IMR-90 (cell line): Measurements from ENCODE around the gene UBN1. TPM values are rescaled to one million over a fixed set of nuclear protein-coding genes. Genes with fewer than 3 reads are reported as not detected.

Experiments used
- ATAC-seq: fragments of 200-7000 bp; cut with Tn5 transposase; 2 replicates; pipeline ENCODE4 v1.9.1; 2020; ENCODE audit warnings: low read depth, mild to moderate bottlenecking, moderate library complexity
- BruUV-seq: library from RNA; stranded (reverse); fragments of 400-500 nt; replicated peaks from 2 replicates; lab custom pipeline; 2021; lab: Mats Ljungman, UMichigan
- CTCF ChIA-PET: fragments of 300-600 bp; formaldehyde crosslinking; extraction: SDS; loops from one replicate; lab custom pipeline; 2021; ENCODE audit warnings: antibody characterized with exemption; lab: Yijun Ruan, JAX
- POLR2A ChIA-PET: fragments of 300-600 bp; sonication (Branson Sonifier 250); formaldehyde crosslinking; loops from one replicate; lab custom pipeline; 2022; ENCODE audit warnings: antibody characterized with exemption; ENCODE audit not compliant: unreplicated experiment; lab: Charles Lee
- DNase-seq: peaks from one replicate; pipeline ENCODE4 v3.0.0; 2013
- H2AFZ ChIP-seq: replicated peaks from 2 replicates; pipeline ENCODE3; 2013; ENCODE audit warnings: low read length, mild to moderate bottlenecking; ENCODE audit not compliant: poor library complexity
- H2AK5ac ChIP-seq: 2 replicates; pipeline ENCODE4 v1.6.1; 2013; ENCODE audit warnings: low read depth, low read length, inconsistent platforms
- H2AK9ac ChIP-seq: replicated peaks from 2 replicates; pipeline ENCODE3; 2013; ENCODE audit warnings: mild to moderate bottlenecking, low read depth, low read length, moderate library complexity; ENCODE audit not compliant: poor library complexity
- H2BK120ac ChIP-seq: 2 replicates; pipeline ENCODE4 v1.6.1; 2013; ENCODE audit warnings: low read depth, low read length, inconsistent platforms
- H2BK15ac ChIP-seq: 3 replicates; pipeline ENCODE4 v1.6.1; 2013; ENCODE audit warnings: low read depth, low read length, inconsistent platforms
- H2BK20ac ChIP-seq: 2 replicates; pipeline ENCODE4 v1.6.1; 2013; ENCODE audit warnings: low read depth, mild to moderate bottlenecking, inconsistent platforms, low read length, moderate library complexity
- H2BK5ac ChIP-seq: 2 replicates; pipeline ENCODE4 v1.6.1; 2013; ENCODE audit warnings: mild to moderate bottlenecking, low read depth, low read length, inconsistent platforms; ENCODE audit not compliant: poor library complexity, severe bottlenecking
- H3K14ac ChIP-seq: replicated peaks from 2 replicates; pipeline ENCODE4 v1.6.1; 2013; ENCODE audit warnings: low read depth, low read length, inconsistent platforms
- H3K18ac ChIP-seq: 2 replicates; pipeline ENCODE4 v1.6.1; 2013; ENCODE audit warnings: low read depth, low read length, control low read depth
- H3K23ac ChIP-seq: 2 replicates; pipeline ENCODE4 v1.6.1; 2013; ENCODE audit warnings: low read depth, low read length, inconsistent platforms
- H3K27ac ChIP-seq: 2 replicates; pipeline ENCODE4 v1.5.1; 2013; ENCODE audit warnings: mild to moderate bottlenecking, control low read depth, low read length; ENCODE audit not compliant: insufficient read depth
- H3K27me3 ChIP-seq: 2 replicates; pipeline ENCODE4 v1.6.1; 2013; ENCODE audit warnings: low read length; ENCODE audit not compliant: control insufficient read depth, insufficient read depth
- H3K36me3 ChIP-seq: 2 replicates; pipeline ENCODE4 v1.6.1; 2013; ENCODE audit warnings: low read length, mixed read lengths; ENCODE audit not compliant: control insufficient read depth, insufficient read depth
- H3K4ac ChIP-seq: 2 replicates; pipeline ENCODE4 v1.6.1; 2013; ENCODE audit warnings: low read depth, low read length, inconsistent platforms
- H3K4me1 ChIP-seq: 2 replicates; pipeline ENCODE4 v1.6.1; 2013; ENCODE audit warnings: low read length, mixed read lengths; ENCODE audit not compliant: control insufficient read depth, insufficient read depth
- H3K4me2 ChIP-seq: 2 replicates; pipeline ENCODE4 v1.6.1; 2013; ENCODE audit warnings: low read depth, mild to moderate bottlenecking, control low read depth, low read length, moderate library complexity
- H3K4me3 ChIP-seq: 2 replicates; pipeline ENCODE4 v1.5.1; 2013; ENCODE audit warnings: low read depth, mild to moderate bottlenecking, control low read depth, low read length, moderate library complexity; ENCODE audit not compliant: insufficient read depth
- H3K56ac ChIP-seq: 2 replicates; pipeline ENCODE4 v1.6.1; 2013; ENCODE audit warnings: low read length, inconsistent platforms; ENCODE audit not compliant: insufficient read depth; ENCODE audit errors: extremely low read depth
- H3K79me1 ChIP-seq, 2 experiments: 2 replicates each; pipeline ENCODE4 v1.6.1; 2013; ENCODE audit warnings: low read length in 2 of 2, inconsistent platforms in 1 of 2, low read depth in 1 of 2
- H3K9ac ChIP-seq: 2 replicates; pipeline ENCODE4 v1.6.1; 2013; ENCODE audit warnings: low read depth, low read length, control low read depth
- H3K9me1 ChIP-seq: 2 replicates; pipeline ENCODE4 v1.6.1; 2013; ENCODE audit warnings: low read length, inconsistent platforms; ENCODE audit not compliant: insufficient read depth
- H3K9me3 ChIP-seq: 2 replicates; pipeline ENCODE4 v1.6.1; 2013; ENCODE audit warnings: low read length; ENCODE audit not compliant: control insufficient read depth, insufficient read depth
- H4K20me1 ChIP-seq: 2 replicates; pipeline ENCODE4 v1.6.1; 2013; ENCODE audit warnings: low read length, inconsistent platforms; ENCODE audit not compliant: insufficient read depth
- H4K5ac ChIP-seq: 2 replicates; pipeline ENCODE4 v1.6.1; 2013; ENCODE audit warnings: mild to moderate bottlenecking, low read depth, low read length, control low read depth
- H4K8ac ChIP-seq, 2 experiments: 2 replicates each; pipeline ENCODE4 v1.6.1; 2013; ENCODE audit warnings: low read depth in 2 of 2, low read length in 2 of 2, control low read depth in 1 of 2, inconsistent platforms in 1 of 2
- H4K91ac ChIP-seq: 2 replicates; pipeline ENCODE4 v1.6.1; 2013; ENCODE audit warnings: low read depth, low read length, inconsistent platforms; ENCODE audit not compliant: insufficient read depth
- BHLHE40 ChIP-seq: fragments of 150-350 bp; IDR thresholded peaks from 2 replicates; pipeline ENCODE4 v1.6.1; 2016; ENCODE audit warnings: mild to moderate bottlenecking, low read depth, low read length
- CHD1 ChIP-seq: IDR thresholded peaks from 2 replicates; pipeline ENCODE4 v1.6.1; 2012; ENCODE audit warnings: low read depth, low read length, improper control_type of control experiment
- MAZ ChIP-seq: IDR thresholded peaks from 2 replicates; pipeline ENCODE4 v1.6.1; 2012; ENCODE audit warnings: low read depth, mild to moderate bottlenecking, low read length, improper control_type of control experiment, moderate library complexity, borderline replicate concordance
- MXI1 ChIP-seq: IDR thresholded peaks from 2 replicates; pipeline ENCODE4 v1.6.1; 2012; ENCODE audit warnings: low read depth, mild to moderate bottlenecking, low read length, moderate library complexity, borderline replicate concordance
- NFE2L2 ChIP-seq: fragments of 150-350 bp; IDR thresholded peaks from 2 replicates; pipeline ENCODE4 v1.6.1; 2016; ENCODE audit warnings: low read depth, mild to moderate bottlenecking, low read length
- RAD21 ChIP-seq: IDR thresholded peaks from 2 replicates; pipeline ENCODE4 v1.6.1; 2012; ENCODE audit warnings: low read length, improper control_type of control experiment
- RCOR1 ChIP-seq: IDR thresholded peaks from 2 replicates; pipeline ENCODE4 v1.6.1; 2012; ENCODE audit warnings: mild to moderate bottlenecking, low read length, improper control_type of control experiment; ENCODE audit not compliant: insufficient replicate concordance
- WGBS, 2 experiments: methylation state at CpG; one replicate each; pipeline versions ENCODE4 v1.1.5 to v1.1.7; 2013; ENCODE audit warnings: missing lambda C conversion rate in 2 of 2; ENCODE audit not compliant: insufficient read length in 1 of 2; ENCODE audit errors: extremely low coverage in 2 of 2; 5-methylcytosine and 5-hydroxymethylcytosine counted together
- dilution Hi-C: fragments of 300-500 bp; cut with HindIII; formaldehyde crosslinking; loops from one replicate; pipeline ENCODE4 v1.14.3; 2018; ENCODE audit warnings: low sequenced_read_pairs; ENCODE audit not compliant: unreplicated experiment
- in situ Hi-C: fragments of 300-500 bp; cut with MboI; formaldehyde crosslinking; loops from 3 replicates; pipeline ENCODE4 v1.14.3; 2019; ENCODE audit warnings: low sequenced_read_pairs, inconsistent platforms, mixed read lengths
- intact Hi-C: fragments of 100-400 bp; cut with micrococcal nuclease; formaldehyde crosslinking; loops from 2 replicates; pipeline ENCODE4 v1.10.0; 2022
- polyA plus RNA-seq, 3 experiments: library from polyadenylated mRNA; depleted of rRNA; stranded (reverse); fragments of >200 nt; gene quantifications; 2 replicates each; pipeline ENCODE4 v1.2.3, GENCODE V29; 2012; ENCODE audit warnings: low replicate concordance in 1 of 3
- total RNA-seq: library from RNA; depleted of rRNA; stranded (reverse); fragments of >200 nt; gene quantifications from 2 replicates; pipeline ENCODE4 v1.2.3, GENCODE V29; 2012

The UBN1 gene
- total and polyA plus RNA-seq, 2 of the 4 experiments (the other 2 are of a cell fraction): 5.7 to 16.3 TPM

- in situ Hi-C loops: no loop called here
Observed at GRCh38 chr16:4811242-4811641, 36.0 kb upstream of the UBN1 start.

More at GRCh38 chr16:4811242-4811641, 36.0 kb upstream of the UBN1 start:
- no TSS peak for BruUV-seq
- H3K4me2 ChIP-seq: no peak overlapping the region
- no peak overlapping the region for H2BK15ac ChIP-seq
- no peak overlapping the region for H2BK20ac ChIP-seq
- no peak for DNase-seq
- no peaks in the 10 kb centered on the region for H3K9me3 ChIP-seq
- H3K23ac ChIP-seq: no peak overlapping the region
- H2BK5ac ChIP-seq: no peak overlapping the region
- ChIA-PET CTCF (no interaction called here), POLR2A (interaction anchor here (0.6 kb wide), 1 partner anchor 249 kb away, joined by 5 read pairs; no protein-coding TSS in a partner anchor)
- no peaks in the 10 kb centered on the region for H4K20me1 ChIP-seq
- H3K14ac ChIP-seq: no peak overlapping the region
- no peak overlapping the region for H3K27ac ChIP-seq
- no peak for ATAC-seq
- intact Hi-C loops: no loop called here
- H3K4me3 ChIP-seq: no peak overlapping the region
- no peak overlapping the region for H4K91ac ChIP-seq
- H2AK5ac ChIP-seq: no peak overlapping the region
- dilution Hi-C loops: no loop called here
- H4K5ac ChIP-seq: no peak overlapping the region
- WGBS, 2 experiments: no CpG with 5 or more reads among the region's 3 CpGs
- H3K4ac ChIP-seq: no peak overlapping the region
- peaks cover 47% of the 10 kb centered on the region for H3K36me3 ChIP-seq
- H3K9me1 ChIP-seq: no peaks in the 10 kb centered on the region
- H3K79me1 ChIP-seq: no peaks in the 10 kb centered on the region; a peak in 2 of 4 replicates
- H3K4me1 ChIP-seq: peaks cover 8% of the 10 kb centered on the region; the same call in 1 of the 2 replicates
- no peak overlapping the region for H2BK120ac ChIP-seq
- H3K27me3 ChIP-seq: no peaks in the 10 kb centered on the region
- H3K18ac ChIP-seq: no peak overlapping the region
- no peak overlapping the region for H2AFZ ChIP-seq
- H3K9ac ChIP-seq: no peak overlapping the region
- no peak overlapping the region for H2AK9ac ChIP-seq
- H4K8ac ChIP-seq: no peak overlapping the region
- no peak overlapping the region for H3K56ac ChIP-seq
- TF ChIP-seq MAZ (no peak), RCOR1 (no peak), MXI1 (no peak), NFE2L2 (no peak), RAD21 (no peak), CHD1 (no peak), BHLHE40 (no peak)
